Gastroesophageal sphincter (tissue), 3 donors: ENCODE results near the gene PSMA3.

Experiments used
- POLR2A ChIP-seq, 2 donors: fragments of 450-650 bp; IDR thresholded peaks; one replicate each; pipeline ENCODE4 v1.6.1; 2017; ENCODE audit warnings: antibody characterized with exemption in 2 of 2, mild to moderate bottlenecking in 2 of 2, moderate library complexity in 1 of 2
- POLR2AphosphoS5 ChIP-seq: sonication (generic); formaldehyde crosslinking; IDR thresholded peaks from one replicate; pipeline ENCODE4 v1.6.1; 2017; ENCODE audit warnings: antibody characterized with exemption
- TF ChIP-seq, protein P1 (sequence below), 4 experiments: fragments of 200-600 bp in 2 of 4; fragments of 450-650 bp in 2 of 4; sonication (generic) in 1 of 4; IDR thresholded peaks; one replicate each; pipeline ENCODE4 v1.5.1; 2017 to 2019; ENCODE audit warnings: antibody characterized with exemption in 4 of 4, mild to moderate bottlenecking in 2 of 4, moderate library complexity in 2 of 4

DNA sequence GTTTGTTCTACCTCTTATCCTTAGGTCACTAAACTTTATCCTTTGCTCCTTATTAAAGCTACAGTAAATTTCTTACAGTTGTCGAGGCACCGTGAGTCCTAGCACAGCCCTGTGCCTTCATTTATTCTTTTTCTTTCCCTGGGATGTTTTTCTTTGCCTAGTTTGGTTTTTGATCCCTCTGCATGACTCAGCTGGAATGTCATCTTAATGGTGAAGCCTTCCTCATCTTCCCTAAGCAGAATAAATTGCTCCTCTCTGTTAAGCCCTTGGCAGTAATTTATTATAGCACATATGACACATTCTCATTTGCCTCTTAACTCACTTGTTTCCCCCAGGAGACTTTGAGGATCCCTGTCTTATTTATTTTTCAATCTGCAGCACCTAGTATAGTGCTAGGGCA is 28.1 kb upstream of the PSMA3 start:
- TF ChIP-seq, protein P1, sequence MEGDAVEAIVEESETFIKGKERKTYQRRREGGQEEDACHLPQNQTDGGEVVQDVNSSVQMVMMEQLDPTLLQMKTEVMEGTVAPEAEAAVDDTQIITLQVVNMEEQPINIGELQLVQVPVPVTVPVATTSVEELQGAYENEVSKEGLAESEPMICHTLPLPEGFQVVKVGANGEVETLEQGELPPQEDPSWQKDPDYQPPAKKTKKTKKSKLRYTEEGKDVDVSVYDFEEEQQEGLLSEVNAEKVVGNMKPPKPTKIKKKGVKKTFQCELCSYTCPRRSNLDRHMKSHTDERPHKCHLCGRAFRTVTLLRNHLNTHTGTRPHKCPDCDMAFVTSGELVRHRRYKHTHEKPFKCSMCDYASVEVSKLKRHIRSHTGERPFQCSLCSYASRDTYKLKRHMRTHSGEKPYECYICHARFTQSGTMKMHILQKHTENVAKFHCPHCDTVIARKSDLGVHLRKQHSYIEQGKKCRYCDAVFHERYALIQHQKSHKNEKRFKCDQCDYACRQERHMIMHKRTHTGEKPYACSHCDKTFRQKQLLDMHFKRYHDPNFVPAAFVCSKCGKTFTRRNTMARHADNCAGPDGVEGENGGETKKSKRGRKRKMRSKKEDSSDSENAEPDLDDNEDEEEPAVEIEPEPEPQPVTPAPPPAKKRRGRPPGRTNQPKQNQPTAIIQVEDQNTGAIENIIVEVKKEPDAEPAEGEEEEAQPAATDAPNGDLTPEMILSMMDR (IDR thresholded peaks at IDR 0.05): no peak
- no peak for TF ChIP-seq POLR2AphosphoS5
- TF ChIP-seq POLR2A (IDR thresholded peaks at IDR 0.05): no peak
